ENCODE results near the gene GLA.

GLA gene

DNA sequence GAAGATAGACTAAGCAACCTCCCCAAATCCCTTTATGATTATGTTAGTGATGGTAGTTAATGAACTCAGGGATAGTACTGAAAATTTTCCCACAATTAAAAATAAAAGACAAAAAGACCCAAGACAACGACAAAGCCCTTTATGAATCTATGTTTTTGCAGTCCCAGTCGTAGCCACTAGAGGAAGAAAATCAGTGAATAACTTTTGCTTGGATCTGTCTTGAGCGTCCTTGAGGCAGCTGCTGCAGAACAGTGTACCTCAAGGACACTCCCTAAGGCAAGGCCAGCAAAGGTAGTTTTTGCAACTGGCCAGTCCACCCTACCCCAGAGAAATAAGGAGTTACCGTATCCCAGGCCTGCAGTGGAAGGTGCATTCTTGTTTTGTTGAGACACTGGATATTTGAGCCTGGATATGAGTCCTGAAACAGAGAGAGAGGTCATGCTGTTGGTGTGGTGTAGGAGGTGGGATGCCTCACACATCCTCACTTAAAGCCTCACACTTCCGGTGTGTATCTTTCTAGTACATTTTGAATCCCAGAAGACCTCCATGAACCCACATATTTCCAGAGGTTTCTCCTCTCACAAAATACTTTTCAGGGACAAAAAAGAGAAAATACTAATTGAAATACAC, 50.4 kb downstream of the GLA start:
- no peak for DNase-seq (ENCODE audit: low read depth)

- no peak for DNase-seq (ENCODE audit: low read depth)
Observed at GRCh38 chrX:101349193-101349562, 58.5 kb downstream of the GLA start.

GRCh38 chrX:101348452-101349192, 59.1 kb downstream of the GLA start, which contains the start of gene TIMM8A:
TSS of gene TIMM8A (minus strand) at chrX:101348742. CDS start at chrX:101348664, 78 bp downstream.
- peak; percentile 55 for DNase-seq (ENCODE audit: low read depth)

DNA sequence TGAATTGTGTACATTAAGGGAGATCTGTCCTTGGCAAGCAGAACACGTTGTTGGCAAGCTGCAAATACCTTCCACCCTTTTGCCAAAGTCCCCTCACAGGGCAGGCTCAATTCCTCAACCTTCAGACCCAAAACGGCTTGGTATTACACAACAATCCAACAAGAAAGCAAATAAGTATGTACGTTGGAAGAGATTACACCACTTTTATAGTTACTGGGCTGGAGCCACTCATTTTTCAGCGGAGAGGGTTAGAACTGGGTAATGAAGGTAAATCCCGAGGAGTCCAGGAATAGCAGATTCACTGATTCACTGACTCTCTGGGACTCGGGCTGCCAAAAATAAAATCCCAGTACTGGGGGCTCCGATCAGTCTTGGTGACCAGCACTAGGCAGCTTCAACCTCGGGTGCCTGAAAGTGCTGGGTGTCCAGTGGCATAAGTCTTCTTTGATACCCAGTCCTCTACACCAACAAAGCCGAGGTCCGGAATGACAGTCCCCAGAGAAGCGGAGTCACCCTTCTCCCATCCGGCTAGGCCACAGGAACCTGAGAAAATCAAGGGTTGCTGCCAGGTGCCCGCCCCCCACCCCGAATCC, 59.8 kb downstream of the GLA start:
- no peak for DNase-seq (ENCODE audit: low read depth)

All from stimulated activated CD8-positive, alpha-beta memory T cell treated with anti-CD3 and anti-CD28 coated beads, Interleukin-7, amount 100 ng/mL, for 24 hours (primary cell).